HepG2 (cell line): ENCODE results near the gene STX5. TPM values are rescaled to one million over a fixed set of nuclear protein-coding genes. Genes with fewer than 3 reads are reported as not detected.
A peak's percentile ranks its signal among the peaks of the same experiment; 100 is the strongest.

Experiments
- ARNTL ChIP-seq: sonication (generic); formaldehyde crosslinking; IDR thresholded peaks from 2 replicates; pipeline ENCODE4 v1.4.0; 2020; ENCODE audit warnings: mild to moderate bottlenecking, missing genetic modification reagents
- CEBPB ChIP-seq: IDR thresholded peaks from 2 replicates; pipeline ENCODE4 v1.6.1; 2011; ENCODE audit warnings: low read depth, low read length, improper control_type of control experiment, borderline replicate concordance
- GLI4 ChIP-seq: sonication (generic); formaldehyde crosslinking; IDR thresholded peaks from 2 replicates; pipeline ENCODE4 v1.5.1; 2020; ENCODE audit warnings: missing genetic modification reagents, mild to moderate bottlenecking, moderate library complexity, borderline replicate concordance
- GZF1 ChIP-seq: sonication (generic); formaldehyde crosslinking; IDR thresholded peaks from 2 replicates; pipeline ENCODE4 v1.5.1; 2020; ENCODE audit warnings: mild to moderate bottlenecking, missing genetic modification reagents
- HDAC1 ChIP-seq: sonication (generic); formaldehyde crosslinking; IDR thresholded peaks from 2 replicates; pipeline ENCODE4 v1.5.1; 2020; ENCODE audit warnings: mild to moderate bottlenecking, missing genetic modification reagents
- PLSCR1 ChIP-seq: sonication (generic); formaldehyde crosslinking; IDR thresholded peaks from 2 replicates; pipeline ENCODE4 v1.5.0; 2020; ENCODE audit warnings: missing genetic modification reagents, mild to moderate bottlenecking, borderline replicate concordance
- POGK ChIP-seq: sonication (generic); formaldehyde crosslinking; conservative IDR thresholded peaks from 2 replicates; pipeline ENCODE4 v1.8.0; 2022; ENCODE audit warnings: mild to moderate bottlenecking, moderate library complexity, missing genetic modification reagents
- SALL1 ChIP-seq: sonication (generic); formaldehyde crosslinking; IDR thresholded peaks from 2 replicates; pipeline ENCODE4 v1.8.0; 2022; ENCODE audit warnings: mild to moderate bottlenecking, missing genetic modification reagents
- SP4 ChIP-seq: sonication (generic); formaldehyde crosslinking; IDR thresholded peaks from 2 replicates; pipeline ENCODE4 v1.8.1; 2023; ENCODE audit warnings: mild to moderate bottlenecking, missing genetic modification reagents
- TBX3 ChIP-seq: fragments of 450-650 bp; IDR thresholded peaks from 2 replicates; pipeline ENCODE4 v1.6.1; 2017; ENCODE audit warnings: antibody characterized with exemption, mild to moderate bottlenecking, inconsistent platforms, borderline replicate concordance
- TEF ChIP-seq: sonication (generic); formaldehyde crosslinking; IDR thresholded peaks from 2 replicates; pipeline ENCODE4 v1.5.0; 2020; ENCODE audit warnings: missing genetic modification reagents
- ZFP91 ChIP-seq: sonication (generic); formaldehyde crosslinking; IDR thresholded peaks from 2 replicates; pipeline ENCODE4 v1.9.0; 2022; ENCODE audit warnings: missing genetic modification reagents, mild to moderate bottlenecking, borderline replicate concordance
- ZFX ChIP-seq: sonication (generic); formaldehyde crosslinking; IDR thresholded peaks from 2 replicates; pipeline ENCODE4 v1.4.0; 2020; ENCODE audit warnings: mild to moderate bottlenecking, low read depth, missing genetic modification reagents, moderate library complexity
- ZNF225 ChIP-seq: sonication (generic); formaldehyde crosslinking; IDR thresholded peaks from 2 replicates; pipeline ENCODE4 v1.4.0; 2020; ENCODE audit warnings: mild to moderate bottlenecking, missing genetic modification reagents
- ZNF337 ChIP-seq: sonication (generic); formaldehyde crosslinking; IDR thresholded peaks from 2 replicates; pipeline ENCODE4 v1.5.1; 2020; ENCODE audit warnings: missing genetic modification reagents, low read depth, mild to moderate bottlenecking, borderline replicate concordance
- ZNF460 ChIP-seq: sonication (generic); formaldehyde crosslinking; IDR thresholded peaks from 2 replicates; pipeline ENCODE4 v1.5.1; 2020; ENCODE audit warnings: missing genetic modification reagents, mild to moderate bottlenecking, borderline replicate concordance
- ZNF558 ChIP-seq: sonication (generic); formaldehyde crosslinking; IDR thresholded peaks from 2 replicates; pipeline ENCODE4 v1.9.0; 2022; ENCODE audit warnings: mild to moderate bottlenecking, missing genetic modification reagents, borderline replicate concordance
- ZNF687 ChIP-seq: sonication (generic); formaldehyde crosslinking; IDR thresholded peaks from 2 replicates; pipeline ENCODE4 v1.5.1; 2020; ENCODE audit warnings: mild to moderate bottlenecking, missing genetic modification reagents, moderate library complexity
- polyA plus RNA-seq, 8 experiments: library from polyadenylated mRNA; depleted of rRNA in 3 of 8; stranded (reverse) in 7 of 8; unstranded in 1 of 8; fragments of >200 nt; fragmentation: Illumina TruSeq in 4 of 8; extraction: Trizol in 4 of 8; gene quantifications; 2 replicates each; pipeline versions ENCODE4 v1.2.1 to v1.2.3, GENCODE V29; 2011 to 2016; ENCODE audit warnings: low read depth in 4 of 8, missing spikeins in 1 of 8, mixed read lengths in 1 of 8; ENCODE audit not compliant: insufficient read depth in 1 of 8
- total RNA-seq, 5 experiments: library from RNA; depleted of rRNA; stranded (reverse); fragments of >200 nt; fragmentation: Illumina TruSeq; extraction: Trizol; gene quantifications; 2 replicates each; pipeline ENCODE4 v1.2.3, GENCODE V29; 2016; ENCODE audit warnings: low read depth in 1 of 5

STX5 gene
- total and polyA plus RNA-seq, 2 of the 13 experiments (the other 11 are each of a cell fraction or from before 2014, with no cell fraction given): 26.9 to 30.0 TPM

GRCh38 chr11:62840721-62841360, 9.0 kb upstream of the STX5 start (continued):
- 0 out of 2 replicates have a peak, but pooled peaks have one; percentile 5 for TF ChIP-seq ZFP91 (CRISPR knock-in tag)
- peak; percentile 26; the same call in 1 of the 2 replicates for TF ChIP-seq TBX3
- TF ChIP-seq GZF1 (CRISPR knock-in tag): 0 out of 2 replicates have a peak, but pooled peaks have one; percentile 28
- 0 out of 2 replicates have a peak, but pooled peaks have one; percentile 26 for TF ChIP-seq GLI4 (CRISPR knock-in tag)
- peak; percentile 94 for TF ChIP-seq ZNF460 (CRISPR knock-in tag)
- peak; percentile 31; the same call in 1 of the 2 replicates for TF ChIP-seq SP4 (CRISPR knock-in tag)
- 0 out of 2 replicates have a peak, but pooled peaks have one; percentile 0 for TF ChIP-seq ARNTL (CRISPR knock-in tag)
- 0 out of 2 replicates have a peak, but pooled peaks have one; percentile 8 for TF ChIP-seq POGK (CRISPR knock-in tag)
- TF ChIP-seq ZNF558 (CRISPR knock-in tag): 0 out of 2 replicates have a peak, but pooled peaks have one; percentile 43
- TF ChIP-seq ZNF225: 0 out of 2 replicates have a peak, but pooled peaks have one; percentile 41
- peak; percentile 51; the same call in 1 of the 2 replicates for TF ChIP-seq TEF (CRISPR knock-in tag)
- TF ChIP-seq SALL1: peak; percentile 8; the same call in 1 of the 2 replicates
- peak; percentile 60; the same call in 1 of the 2 replicates for TF ChIP-seq CEBPB
- peak; percentile 16; the same call in 1 of the 2 replicates for TF ChIP-seq ZNF337 (CRISPR knock-in tag)
- peak; percentile 40; the same call in 1 of the 2 replicates for TF ChIP-seq ZFX (CRISPR knock-in tag)
- peak; percentile 72 for TF ChIP-seq ZNF687 (CRISPR knock-in tag)
- 0 out of 2 replicates have a peak, but pooled peaks have one; percentile 66 for TF ChIP-seq PLSCR1 (CRISPR knock-in tag)
- TF ChIP-seq HDAC1: peak; percentile 44; the same call in 1 of the 2 replicates
